Measurements from ENCODE around the gene MAS1.
"Not testable (repeated sequence)": the region's sequence is repeated elsewhere in the genome, so short reads cannot be mapped to it uniquely, and the experiment has no call there.

MAS1 gene

DNA sequence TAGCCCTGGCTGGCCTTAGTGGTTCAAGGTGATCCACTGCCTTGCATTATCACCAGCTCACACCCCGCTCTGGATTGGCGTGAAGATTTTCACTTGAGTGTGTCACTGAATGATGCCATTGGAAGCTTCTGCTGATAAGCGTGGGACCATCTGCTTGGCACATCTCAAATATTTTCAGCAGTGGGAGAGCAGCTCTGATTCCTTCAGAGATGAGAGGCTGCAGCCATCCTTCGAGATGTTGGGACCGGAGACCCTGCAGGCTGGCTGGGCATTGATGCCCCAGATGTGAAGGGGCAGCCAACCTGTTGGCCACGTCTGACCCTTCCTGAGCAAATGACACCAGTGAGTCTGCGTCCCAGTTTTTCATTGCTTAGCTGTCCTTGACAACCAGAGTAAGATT is at the start of gene MAS1:
TSS of gene MAS1 (plus strand) at position 197 of the 400 bp plus-strand sequence. CDS start 15,968 bp downstream, outside the sequence.
- H3K4me3 ChIP-seq (replicated peaks; ENCODE audit: low read depth, low read length): no peak within 1 kb of the TSS
- no peak for TF ChIP-seq CTCF (IDR thresholded peaks at IDR 0.05; ENCODE audit: low read depth, low read length, missing control alignments)
- no peak for DNase-seq (ENCODE audit: extremely low read depth, low read depth)

DNA sequence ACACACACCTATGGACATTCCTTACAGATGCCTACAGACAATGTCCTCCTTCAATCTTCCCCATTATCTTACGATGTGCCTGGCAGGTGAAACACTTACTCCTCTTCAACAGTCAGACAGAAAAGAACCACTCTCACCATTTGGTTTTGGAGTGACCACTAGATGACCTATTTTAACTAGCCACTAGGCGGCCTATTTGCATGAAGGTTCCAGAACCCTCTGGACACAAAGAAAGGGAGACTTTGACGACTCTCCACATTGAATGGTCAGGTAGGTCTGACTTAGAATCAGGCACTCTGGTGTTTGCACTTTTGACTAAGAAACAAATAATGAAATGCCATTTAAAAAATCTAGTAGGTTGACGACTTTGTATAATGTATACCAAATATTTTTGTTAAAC is 48.8 kb upstream of the MAS1 start:
- H3K4me3 ChIP-seq (replicated peaks; ENCODE audit: low read depth, low read length): no peak overlapping the region
- peak; percentile 36 for TF ChIP-seq CTCF (IDR thresholded peaks at IDR 0.05; ENCODE audit: low read depth, low read length, missing control alignments)
- DNase-seq (ENCODE audit: extremely low read depth, low read depth): no peak

DNA sequence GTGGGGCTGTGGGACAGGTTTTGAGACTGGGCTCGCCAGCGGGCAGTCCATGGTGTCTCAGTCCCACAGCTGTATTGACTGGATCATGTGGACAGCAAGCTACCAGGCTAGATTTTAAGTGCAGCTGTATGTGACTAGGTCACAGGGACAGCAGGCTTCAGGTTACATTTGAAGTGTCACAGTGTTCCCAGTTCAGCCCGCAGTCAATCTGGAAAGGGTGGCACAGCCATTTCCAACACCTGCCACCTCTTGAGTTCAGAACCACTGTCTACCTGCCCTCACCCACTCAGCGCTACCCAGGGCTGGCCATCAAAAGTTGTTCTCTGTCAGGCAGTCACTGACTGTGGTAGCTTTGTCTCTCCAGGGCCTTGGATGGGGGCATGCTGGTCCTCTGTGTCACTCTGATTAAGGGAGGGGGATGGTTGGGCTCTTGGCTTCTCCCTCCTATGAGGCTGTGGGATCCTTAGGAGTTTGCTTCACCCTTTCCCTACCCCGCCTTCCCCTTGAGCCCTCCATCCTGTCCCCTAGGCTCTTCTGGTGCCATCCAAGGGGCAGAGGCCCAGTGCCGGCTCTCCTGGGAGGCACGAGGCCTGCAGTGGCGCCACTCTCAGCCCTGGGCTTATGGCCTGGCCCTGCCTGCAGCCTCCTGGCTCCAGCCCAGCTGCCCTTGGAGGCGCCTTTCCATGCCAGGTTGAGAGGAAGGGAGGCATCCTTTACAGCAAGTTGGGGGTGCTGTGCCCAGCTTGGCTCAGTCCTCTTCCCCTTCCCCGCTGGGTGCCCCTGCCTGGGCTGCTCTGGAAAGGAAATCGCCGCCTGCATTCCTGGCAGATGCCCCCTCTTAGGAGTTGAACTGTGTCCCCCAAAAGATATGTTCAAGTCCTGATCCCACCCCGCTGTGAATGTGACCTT is 45.8 kb upstream of the MAS1 start:
- no peak for TF ChIP-seq CTCF (IDR thresholded peaks at IDR 0.05; ENCODE audit: low read depth, low read length, missing control alignments)
- H3K4me3 ChIP-seq (replicated peaks; ENCODE audit: low read depth, low read length): no peak overlapping the region
- no peak for DNase-seq (ENCODE audit: extremely low read depth, low read depth)

- not testable (repeated sequence) for DNase-seq (ENCODE audit: extremely low read depth, low read depth); H3K4me3 ChIP-seq (replicated peaks; ENCODE audit: low read depth, low read length)
Observed at GRCh38 chr6:159848552-159848951, 42.2 kb upstream of the MAS1 start.

DNA sequence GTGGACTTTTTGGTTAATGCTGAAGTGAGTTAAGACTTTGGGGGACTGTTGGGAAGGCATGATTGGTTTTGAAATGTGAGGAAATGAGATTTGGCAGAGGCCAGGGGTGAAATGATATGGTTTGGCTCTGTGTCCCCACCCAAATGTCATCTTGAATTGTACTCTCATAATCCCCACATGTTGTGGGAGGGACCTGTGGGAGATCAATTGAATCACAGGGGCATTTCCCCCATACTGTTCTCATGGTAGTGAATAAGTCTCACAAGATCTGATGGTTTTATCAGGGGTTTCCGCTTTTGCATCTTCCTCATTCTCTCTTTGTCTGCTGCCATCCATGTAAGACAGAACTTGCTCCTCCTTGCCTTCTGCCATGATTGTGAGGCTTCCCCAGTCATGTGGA is 40.9 kb upstream of the MAS1 start:
- DNase-seq (ENCODE audit: extremely low read depth, low read depth); H3K4me3 ChIP-seq (replicated peaks; ENCODE audit: low read depth, low read length): not testable (repeated sequence)

GRCh38 chr6:159852877-159853276 is 37.9 kb upstream of the MAS1 start:
- no peak for DNase-seq (ENCODE audit: extremely low read depth, low read depth)
- no peak for TF ChIP-seq CTCF (IDR thresholded peaks at IDR 0.05; ENCODE audit: low read depth, low read length, missing control alignments)
- no peak overlapping the region for H3K4me3 ChIP-seq (replicated peaks; ENCODE audit: low read depth, low read length)

DNA sequence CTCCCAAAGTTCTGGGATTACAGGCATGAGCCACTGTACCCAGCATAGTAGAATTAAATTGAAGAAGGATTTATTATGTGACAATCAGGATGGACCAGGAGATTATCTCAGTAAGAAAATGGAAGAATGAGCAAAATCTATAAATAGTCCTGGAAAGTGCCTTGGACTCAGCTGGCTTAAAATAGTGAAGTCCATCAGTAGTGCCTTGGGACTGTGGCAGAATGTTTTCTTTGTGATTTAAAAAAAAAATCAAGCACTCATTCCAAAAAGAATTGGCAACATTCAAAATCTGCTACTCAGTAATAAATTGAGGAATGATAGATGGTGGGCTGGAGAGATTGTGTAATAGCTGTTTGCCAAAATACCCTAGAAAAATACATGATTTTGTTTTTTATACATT is 37.0 kb upstream of the MAS1 start:
- TF ChIP-seq CTCF (IDR thresholded peaks at IDR 0.05; ENCODE audit: low read depth, low read length, missing control alignments): no peak
- DNase-seq (ENCODE audit: extremely low read depth, low read depth): no peak
- no peak overlapping the region for H3K4me3 ChIP-seq (replicated peaks; ENCODE audit: low read depth, low read length)

DNA sequence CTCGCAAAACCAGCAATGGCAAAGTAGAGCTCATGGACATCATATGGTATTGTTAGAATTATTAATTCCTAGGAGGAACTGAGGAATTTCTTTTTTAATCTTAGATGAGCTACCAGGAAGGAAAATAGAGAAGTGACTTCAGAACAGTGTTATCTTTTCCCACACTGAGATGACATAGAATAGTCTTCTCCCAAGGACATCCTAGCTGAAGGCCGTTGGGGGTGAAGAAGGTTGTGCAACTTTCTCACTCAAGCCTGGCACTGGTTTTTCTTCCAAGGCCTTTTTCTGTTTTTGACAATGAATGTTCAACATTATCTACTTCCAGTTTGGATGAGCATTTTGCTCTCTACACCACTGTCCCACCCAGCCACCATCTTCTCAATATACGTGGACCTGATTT is 35.8 kb upstream of the MAS1 start:
- TF ChIP-seq CTCF (IDR thresholded peaks at IDR 0.05; ENCODE audit: low read depth, low read length, missing control alignments): no peak
- no peak for DNase-seq (ENCODE audit: extremely low read depth, low read depth)
- H3K4me3 ChIP-seq (replicated peaks; ENCODE audit: low read depth, low read length): no peak overlapping the region
